Naive B cell (primary cell): ENCODE data around the gene SPAG6. TPM values are rescaled to one million over a fixed set of nuclear protein-coding genes. Genes with fewer than 3 reads are reported as not detected.

Experiments
- ATAC-seq, 2 donors: fragments of 150-1000 bp; cut with Tn5 transposase; 2 replicates each; pipeline ENCODE4 v1.10.0; 2021; ENCODE audit warnings: low read depth in 2 of 2, mild to moderate bottlenecking in 2 of 2, moderate library complexity in 2 of 2
- DNase-seq: peaks from one replicate; pipeline ENCODE4 v3.0.0; 2022
- H3K27ac Mint-ChIP-seq, 6 donors: one replicate each; pipeline ENCODE4 v1.8.0; 2020 to 2022; ENCODE audit warnings: mild to moderate bottlenecking in 6 of 6, mixed read lengths in 6 of 6, moderate library complexity in 5 of 6, inconsistent platforms in 2 of 6
- H3K27me3 Mint-ChIP-seq, 3 donors: one replicate each; pipeline ENCODE4 v1.8.0; 2021 to 2022; ENCODE audit warnings: mixed read lengths in 3 of 3, mild to moderate bottlenecking in 1 of 3
- H3K36me3 Mint-ChIP-seq, 2 donors: one replicate each; pipeline ENCODE4 v1.8.0; 2020 to 2022; ENCODE audit warnings: mixed read lengths in 2 of 2, inconsistent platforms in 1 of 2, mild to moderate bottlenecking in 1 of 2
- H3K4me1 Mint-ChIP-seq, 3 donors: one replicate each; pipeline ENCODE4 v1.8.0; 2020 to 2022; ENCODE audit warnings: mixed read lengths in 3 of 3, inconsistent platforms in 1 of 3, mild to moderate bottlenecking in 1 of 3, moderate library complexity in 1 of 3
- H3K4me3 Mint-ChIP-seq, 8 donors: one replicate each; pipeline ENCODE4 v1.8.0; 2020 to 2022; ENCODE audit warnings: mild to moderate bottlenecking in 8 of 8, mixed read lengths in 8 of 8, moderate library complexity in 8 of 8, inconsistent platforms in 2 of 8
- H3K9me3 Mint-ChIP-seq, 7 donors: one replicate each; pipeline ENCODE4 v1.8.0; 2020 to 2022; ENCODE audit warnings: mixed read lengths in 7 of 7, mild to moderate bottlenecking in 5 of 7, inconsistent platforms in 2 of 7, moderate library complexity in 1 of 7
- polyA plus RNA-seq, 6 donors: library from polyadenylated mRNA; unstranded; fragments of 300-500 nt; fragmentation: Illumina TruSeq; gene quantifications; one replicate each; pipeline ENCODE4 v1.2.3, GENCODE V29; 2021; ENCODE audit warnings: low read depth in 6 of 6

The SPAG6 gene
- polyA plus RNA-seq, 6 donors from 2014 or later: not detected

DNA sequence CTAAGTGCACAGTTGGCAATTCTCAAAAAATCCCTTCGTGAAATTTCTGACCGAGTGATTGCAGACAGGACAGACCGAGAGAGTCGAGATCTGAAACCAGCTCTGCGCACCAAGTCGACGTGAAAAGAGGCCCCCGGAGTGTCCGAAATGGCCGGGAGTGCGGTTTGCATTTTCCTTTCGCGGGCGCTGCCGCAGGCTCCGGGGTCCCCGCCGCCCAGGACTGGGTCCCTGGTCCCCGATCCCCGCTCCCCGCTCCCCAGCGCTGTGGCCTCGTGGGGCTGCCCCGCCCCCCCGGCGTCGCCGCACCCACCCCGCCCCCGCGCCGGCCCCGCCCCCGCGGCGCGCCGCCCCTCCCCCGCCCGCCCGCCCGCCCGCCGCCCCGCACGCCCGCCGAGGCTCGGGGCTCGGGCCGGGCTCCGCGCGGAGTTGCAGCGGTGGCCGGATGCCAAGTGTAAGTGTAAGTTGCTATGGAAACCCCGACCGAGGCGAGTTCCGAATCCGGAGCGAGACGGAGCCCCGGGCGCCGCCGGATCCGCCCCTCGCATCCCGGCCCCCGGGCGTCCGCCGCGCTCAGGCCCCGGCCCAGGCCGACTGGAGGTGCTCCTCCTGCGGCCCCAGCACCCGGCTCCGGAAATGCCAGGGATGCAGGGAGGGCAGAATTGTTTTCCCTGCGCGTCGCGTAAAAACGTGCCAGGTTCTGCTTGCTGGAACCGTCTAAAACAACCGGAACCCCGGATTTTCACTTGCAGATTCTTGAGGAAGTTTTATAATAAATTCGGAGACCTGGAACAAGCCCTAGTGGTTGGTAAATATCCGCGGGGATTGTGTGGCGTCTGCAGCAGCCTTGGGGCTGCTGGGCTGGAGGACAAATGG lies 19.8 kb upstream of the SPAG6 start:
- peak overlapping the region; percentile 51 to 94 (median 86) for H3K27ac Mint-ChIP-seq
- peaks cover 0 to 15% of the 10 kb centered on the region in 2 donors for H3K36me3 Mint-ChIP-seq
- H3K4me1 Mint-ChIP-seq: peaks cover 30 to 37% (median 30%) of the 10 kb centered on the region in 3 donors
- peak; percentile 77 for DNase-seq
- ATAC-seq: peak; percentile 49 to 51
- H3K9me3 Mint-ChIP-seq: no peaks in the 10 kb centered on the region
- H3K27me3 Mint-ChIP-seq: no peaks in the 10 kb centered on the region
- H3K4me3 Mint-ChIP-seq: peak overlapping the region; percentile 83 to 95 (median 94)

DNA sequence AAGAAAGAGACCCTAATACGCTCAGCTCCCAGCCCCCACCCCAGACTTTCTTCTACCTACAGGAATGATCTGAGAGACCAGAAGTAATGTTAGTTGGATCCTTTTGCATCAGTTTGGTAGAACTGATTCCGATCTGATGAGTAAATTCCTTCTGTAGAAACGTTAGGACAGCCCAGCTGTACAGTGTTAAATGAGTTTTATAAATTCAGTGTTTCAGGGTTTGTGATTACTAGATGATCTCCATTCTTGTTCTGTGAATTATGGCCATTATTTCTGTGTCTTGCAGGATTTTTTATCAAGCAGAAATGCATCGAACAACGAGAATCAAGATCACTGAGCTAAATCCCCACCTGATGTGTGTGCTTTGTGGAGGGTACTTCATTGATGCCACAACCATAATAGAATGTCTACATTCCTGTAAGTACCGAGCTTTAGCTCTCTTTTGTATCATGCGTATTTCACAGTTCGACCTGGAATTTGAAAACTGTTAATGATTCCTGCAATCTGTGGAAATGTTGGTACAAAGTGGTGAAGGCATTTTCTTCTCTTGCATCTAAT lies 19.1 kb upstream of the SPAG6 start:
- no peaks in the 10 kb centered on the region for H3K27me3 Mint-ChIP-seq
- peak overlapping the region; percentile 28 to 94 (median 63) for H3K27ac Mint-ChIP-seq
- no peaks in the 10 kb centered on the region for H3K9me3 Mint-ChIP-seq
- peak overlapping the region; percentile 76 to 94 (median 88) for H3K4me3 Mint-ChIP-seq
- peaks cover 0 to 15% of the 10 kb centered on the region in 2 donors for H3K36me3 Mint-ChIP-seq
- ATAC-seq: no peak
- H3K4me1 Mint-ChIP-seq: peaks cover 30 to 37% (median 30%) of the 10 kb centered on the region in 3 donors
- no peak for DNase-seq

DNA sequence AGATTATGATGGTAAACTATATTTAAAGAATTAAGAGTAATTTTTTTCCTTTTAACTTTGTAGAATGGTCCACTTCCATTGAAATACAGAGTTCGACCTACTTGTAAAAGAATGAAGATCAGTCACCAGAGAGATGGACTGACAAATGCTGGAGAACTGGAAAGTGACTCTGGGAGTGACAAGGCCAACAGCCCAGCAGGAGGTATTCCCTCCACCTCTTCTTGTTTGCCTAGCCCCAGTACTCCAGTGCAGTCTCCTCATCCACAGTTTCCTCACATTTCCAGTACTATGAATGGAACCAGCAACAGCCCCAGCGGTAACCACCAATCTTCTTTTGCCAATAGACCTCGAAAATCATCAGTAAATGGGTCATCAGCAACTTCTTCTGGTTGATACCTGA lies 16.1 kb upstream of the SPAG6 start:
- no peaks in the 10 kb centered on the region for H3K27me3 Mint-ChIP-seq
- no peak overlapping the region for H3K27ac Mint-ChIP-seq

DNA sequence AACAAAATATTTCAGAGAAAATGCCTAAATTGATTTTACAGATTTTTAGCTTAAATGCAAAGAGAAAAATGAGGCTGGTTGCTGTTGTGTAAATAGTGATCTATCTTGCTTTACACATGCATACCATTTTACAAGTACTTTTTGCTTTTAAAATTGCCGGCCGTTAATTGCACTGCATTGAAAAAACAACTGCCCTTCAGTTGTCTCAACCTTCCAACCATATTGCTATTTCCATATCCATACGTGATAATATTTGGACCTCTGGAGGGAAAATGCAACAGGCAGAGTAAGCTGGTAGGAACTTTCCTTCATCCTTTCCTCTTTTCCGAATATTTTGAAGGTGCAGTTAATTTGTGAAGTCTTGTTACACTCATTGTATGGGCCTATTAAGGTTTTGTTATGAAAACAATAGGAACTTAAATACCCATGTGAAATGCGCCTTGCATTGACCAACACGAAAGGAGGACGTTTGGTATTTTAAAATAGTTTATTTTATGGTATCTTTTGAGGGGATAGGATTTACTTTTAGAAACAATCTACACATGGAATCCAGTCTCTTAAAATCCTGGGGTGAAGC lies 13.1 kb upstream of the SPAG6 start:
- H3K4me1 Mint-ChIP-seq: peaks cover 12 to 24% (median 22%) of the 10 kb centered on the region in 3 donors
- peak overlapping the region in 3 of 8 donors; percentile 8 to 88 (median 12) for H3K4me3 Mint-ChIP-seq
- no peak for DNase-seq
- H3K27ac Mint-ChIP-seq: peak overlapping the region in 1 of 6 donors; percentile 95
- H3K27me3 Mint-ChIP-seq: peaks cover 0 to 18% (median 10%) of the 10 kb centered on the region in 3 donors
- ATAC-seq: no peak
- H3K9me3 Mint-ChIP-seq: peaks cover 0 to 9% (median 3%) of the 10 kb centered on the region in 7 donors
- H3K36me3 Mint-ChIP-seq: peaks cover 0 to 15% of the 10 kb centered on the region in 2 donors

More for the DNA sequence above, 16.1 kb upstream of the SPAG6 start:
- ATAC-seq: no peak
- Mint-ChIP-seq H3K36me3 (peaks cover 0 to 15% of the 10 kb centered on the region in 2 donors), H3K9me3 (peaks cover 0 to 6% (median 3%) of the 10 kb centered on the region in 7 donors), H3K4me3 (no peak overlapping the region), H3K4me1 (peaks cover 25 to 34% (median 26%) of the 10 kb centered on the region in 3 donors)
- no peak for DNase-seq

DNA sequence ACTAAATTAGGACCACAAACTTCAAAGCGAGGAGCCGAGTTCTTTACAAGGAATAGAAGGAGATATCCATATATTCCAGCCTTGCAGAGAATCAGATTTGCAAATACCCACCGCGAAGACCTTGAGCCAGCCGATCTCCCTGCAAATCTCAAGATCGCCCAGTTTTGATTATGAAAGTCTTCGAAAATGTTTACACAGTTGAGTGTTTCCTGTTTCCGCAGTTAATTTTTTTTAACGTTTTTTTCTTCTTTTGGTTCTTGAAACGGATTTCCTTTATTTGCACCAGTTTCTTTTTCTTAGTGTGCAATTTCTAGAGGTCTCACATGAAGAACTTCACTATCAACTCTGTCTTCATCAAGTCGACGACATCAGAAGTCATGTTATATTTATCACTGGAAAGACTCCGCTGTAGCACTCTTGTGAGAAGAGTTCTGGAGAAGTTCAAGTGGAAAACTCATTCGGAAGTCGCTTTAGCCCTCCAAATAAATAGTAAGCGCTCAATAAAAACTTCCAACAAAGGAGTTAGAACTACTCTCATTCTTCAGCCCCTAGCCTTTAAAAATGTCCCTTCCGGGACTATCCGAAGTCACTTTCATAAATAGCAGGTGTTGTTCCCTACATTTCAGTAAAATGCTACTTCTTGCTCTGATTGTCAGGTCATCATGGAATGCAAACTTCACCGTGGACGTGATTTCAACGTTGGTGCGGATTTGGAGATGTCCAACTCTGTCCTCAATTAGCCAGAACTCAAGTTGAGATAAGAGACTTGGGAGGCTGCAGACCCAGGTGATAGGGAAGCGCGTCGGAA lies 11.9 kb upstream of the SPAG6 start:
- Mint-ChIP-seq H3K4me1 (peaks cover 12 to 24% (median 22%) of the 10 kb centered on the region in 3 donors), H3K36me3 (peaks cover 0 to 10% of the 10 kb centered on the region in 2 donors), H3K27me3 (peaks cover 0 to 20% (median 18%) of the 10 kb centered on the region in 3 donors), H3K9me3 (peaks cover 0 to 9% (median 6%) of the 10 kb centered on the region in 7 donors), H3K27ac (peak overlapping the region; percentile 32 to 96 (median 84)), H3K4me3 (peak overlapping the region; percentile 63 to 91 (median 85))
- peak; percentile 58 for DNase-seq
- ATAC-seq: no peak

DNA sequence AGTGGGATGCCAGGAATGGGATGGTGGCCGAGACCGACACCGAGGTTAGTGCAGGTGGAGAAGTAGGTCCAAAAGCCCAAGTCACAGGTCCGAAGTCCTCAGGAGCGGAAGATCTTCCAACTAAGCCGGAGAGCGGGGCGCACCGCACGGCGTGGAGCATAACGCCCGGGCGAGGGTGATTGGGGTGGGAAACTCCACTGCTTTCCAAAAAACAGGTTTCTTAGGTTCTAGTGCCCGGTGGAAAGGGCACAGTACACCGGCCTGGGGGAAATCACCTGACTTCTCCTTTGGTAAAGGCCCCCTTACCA lies 11.4 kb upstream of the SPAG6 start:
- H3K27me3 Mint-ChIP-seq: peaks cover 0 to 23% (median 20%) of the 10 kb centered on the region in 3 donors
- H3K4me3 Mint-ChIP-seq: peak overlapping the region; percentile 63 to 91 (median 85)
- H3K4me1 Mint-ChIP-seq: peaks cover 12 to 24% (median 22%) of the 10 kb centered on the region in 3 donors
- ATAC-seq: no peak
- H3K27ac Mint-ChIP-seq: peak overlapping the region in 5 of 6 donors; percentile 32 to 96 (median 93)
- DNase-seq: no peak
- H3K36me3 Mint-ChIP-seq: peaks cover 0 to 10% of the 10 kb centered on the region in 2 donors
- peaks cover 0 to 9% (median 6%) of the 10 kb centered on the region in 7 donors for H3K9me3 Mint-ChIP-seq

DNA sequence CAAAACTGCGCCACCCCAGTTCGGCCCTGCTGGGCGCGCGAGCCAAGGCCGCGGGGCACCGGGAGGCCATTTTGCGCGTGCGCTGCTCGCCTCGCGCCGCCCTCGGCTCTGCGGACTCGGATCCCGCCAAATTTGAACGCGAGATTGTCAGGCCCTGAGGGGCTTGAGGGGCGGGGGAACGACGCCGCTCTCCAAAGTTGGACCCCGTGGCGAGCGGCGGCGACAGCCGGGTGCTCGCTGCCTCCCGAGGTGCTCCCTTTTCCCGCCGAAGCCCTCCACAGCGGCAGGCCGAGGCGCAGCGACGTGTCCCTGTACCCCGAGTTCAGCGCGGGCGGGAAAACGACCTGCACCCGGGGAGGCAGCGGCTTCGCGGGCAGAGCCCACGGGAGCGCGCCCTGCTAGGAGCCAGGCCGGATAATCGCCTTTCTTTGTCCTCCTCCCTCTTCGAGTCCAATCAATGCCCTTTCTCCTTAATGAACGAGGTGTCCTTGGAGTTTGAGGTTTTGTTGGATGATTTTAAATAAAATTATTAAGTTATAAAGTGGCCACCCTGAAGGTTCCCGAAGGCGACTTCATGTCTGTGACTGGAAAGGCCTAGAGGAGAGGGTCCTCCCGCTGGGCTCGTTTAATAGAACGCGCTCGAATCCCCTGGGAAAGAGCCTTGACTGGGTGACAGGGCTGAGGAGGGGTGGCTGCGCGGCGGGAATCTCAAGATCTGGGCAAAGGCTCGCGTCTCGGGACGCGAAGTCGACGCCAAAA lies 10.7 kb upstream of the SPAG6 start:
- peaks cover 0 to 9% (median 6%) of the 10 kb centered on the region in 7 donors for H3K9me3 Mint-ChIP-seq
- H3K27me3 Mint-ChIP-seq: peaks cover 0 to 26% (median 20%) of the 10 kb centered on the region in 3 donors
- H3K36me3 Mint-ChIP-seq: peaks cover 0 to 4% of the 10 kb centered on the region in 2 donors
- H3K27ac Mint-ChIP-seq: peak overlapping the region in 5 of 6 donors; percentile 92 to 99 (median 97)
- DNase-seq (no peak), ATAC-seq (no peak)
- peak overlapping the region; percentile 85 to 97 (median 94) for H3K4me3 Mint-ChIP-seq
- H3K4me1 Mint-ChIP-seq: peaks cover 12 to 24% (median 22%) of the 10 kb centered on the region in 3 donors

DNA sequence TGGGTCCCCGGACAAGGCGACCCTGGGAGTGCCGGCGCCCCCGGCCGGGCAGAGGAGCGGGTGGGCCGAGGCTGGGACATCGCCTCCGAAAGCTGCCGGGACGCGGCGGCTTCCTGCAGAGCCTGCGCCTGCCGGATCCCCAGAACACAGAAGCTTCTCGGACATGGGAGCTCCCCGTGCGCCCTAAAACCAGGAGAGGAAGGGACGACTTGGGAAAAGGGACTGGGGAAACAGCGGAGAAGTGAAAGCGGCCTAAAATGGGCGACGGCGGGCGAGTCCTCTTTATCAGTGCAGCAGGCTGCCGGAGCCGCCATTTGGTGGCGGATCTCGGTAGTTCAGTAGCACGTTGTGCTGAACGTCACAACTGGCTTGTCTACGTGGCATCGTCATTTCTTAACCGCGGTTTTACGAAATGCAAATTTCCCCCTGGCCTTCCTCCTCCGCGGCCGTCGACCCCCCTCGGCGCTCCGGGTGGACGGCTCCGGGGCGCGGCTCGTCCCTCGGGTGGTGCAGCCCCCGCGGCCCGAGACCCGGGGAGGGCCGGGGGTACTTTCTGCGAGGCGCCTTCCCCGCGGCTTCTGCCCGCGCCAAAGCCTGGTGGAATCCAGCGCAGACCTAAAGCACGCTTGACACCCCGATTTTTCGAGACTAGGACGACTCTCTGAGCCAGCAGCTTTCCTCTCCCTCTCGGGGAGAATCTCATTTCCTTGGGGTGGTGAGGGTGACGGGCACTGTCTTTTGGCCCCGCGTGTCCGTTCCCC lies 9.9 kb upstream of the SPAG6 start:
- peaks cover 16 to 30% (median 28%) of the 10 kb centered on the region in 3 donors for H3K4me1 Mint-ChIP-seq
- peaks cover 0 to 32% (median 20%) of the 10 kb centered on the region in 3 donors for H3K27me3 Mint-ChIP-seq
- peaks cover 0 to 9% (median 6%) of the 10 kb centered on the region in 7 donors for H3K9me3 Mint-ChIP-seq
- peak overlapping the region; percentile 88 to 99 (median 96) for H3K27ac Mint-ChIP-seq
- H3K36me3 Mint-ChIP-seq: no peaks in the 10 kb centered on the region
- DNase-seq: peak; percentile 81
- peak overlapping the region; percentile 85 to 97 (median 94) for H3K4me3 Mint-ChIP-seq
- peak; percentile 82 to 84 for ATAC-seq

DNA sequence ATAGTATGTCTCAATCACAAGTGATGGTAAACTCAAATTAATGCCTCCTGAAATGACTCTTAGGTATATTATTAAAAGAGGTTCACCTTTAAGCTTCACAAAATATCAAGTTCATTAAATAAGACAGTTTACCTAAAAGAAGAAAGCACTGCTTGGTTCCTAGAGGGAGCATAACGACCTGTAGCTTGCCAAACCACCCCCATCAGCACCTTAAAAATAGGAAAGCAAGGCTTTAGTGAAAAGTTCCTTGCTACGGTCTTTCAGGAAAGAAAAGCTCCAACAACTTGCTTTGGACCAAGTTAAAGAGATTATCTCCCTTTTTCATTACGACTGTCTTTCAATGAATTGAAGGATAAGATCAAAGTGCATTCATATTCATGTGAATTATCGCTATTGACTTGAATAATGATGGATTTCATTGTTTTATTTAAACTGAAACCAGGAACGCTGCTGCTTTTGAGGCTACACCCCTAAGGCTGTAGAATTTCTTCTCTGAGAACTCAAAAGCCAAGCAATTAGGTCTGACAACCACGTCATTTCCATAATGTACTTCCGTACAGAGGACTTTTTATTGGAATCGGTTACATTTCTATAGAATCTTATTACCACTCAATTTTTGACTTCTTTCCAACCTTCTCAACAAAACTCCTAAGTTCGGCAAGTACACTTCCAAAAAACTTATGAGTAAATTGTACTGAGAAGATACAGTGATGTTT lies 7.0 kb upstream of the SPAG6 start:
- H3K36me3 Mint-ChIP-seq: no peaks in the 10 kb centered on the region
- peaks cover 10 to 27% (median 21%) of the 10 kb centered on the region in 3 donors for H3K4me1 Mint-ChIP-seq
- H3K9me3 Mint-ChIP-seq: peaks cover 0 to 8% (median 5%) of the 10 kb centered on the region in 7 donors
- peak overlapping the region in 1 of 6 donors; percentile 26 for H3K27ac Mint-ChIP-seq
- peaks cover 17 to 54% (median 37%) of the 10 kb centered on the region in 3 donors for H3K27me3 Mint-ChIP-seq
- ATAC-seq: no peak
- no peak for DNase-seq
- peak overlapping the region in 2 of 8 donors; percentile 10 to 92 for H3K4me3 Mint-ChIP-seq

DNA sequence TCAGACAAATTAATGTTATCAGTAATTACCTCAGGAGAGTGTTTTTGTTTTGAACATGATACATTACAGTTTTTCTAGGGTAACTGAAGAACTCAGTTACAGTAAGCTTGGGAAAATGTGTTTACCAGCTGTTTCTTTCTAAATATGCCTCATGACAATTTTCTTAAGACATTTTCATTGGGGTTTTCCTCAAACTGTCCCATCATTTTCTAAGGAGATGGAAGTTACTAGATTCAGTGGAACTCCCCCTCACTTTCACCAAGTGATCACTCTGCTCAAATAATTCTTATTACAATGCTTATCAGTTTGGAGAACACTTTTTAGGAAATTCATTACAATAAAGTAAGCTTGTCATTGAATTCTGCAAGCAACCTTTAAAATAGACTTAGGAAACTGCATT lies 6.4 kb upstream of the SPAG6 start:
- H3K9me3 Mint-ChIP-seq: peaks cover 0 to 3% (median 0%) of the 10 kb centered on the region in 7 donors
- peak overlapping the region in 1 of 6 donors; percentile 26 for H3K27ac Mint-ChIP-seq
- no peak for ATAC-seq
- H3K27me3 Mint-ChIP-seq: peaks cover 23 to 60% (median 42%) of the 10 kb centered on the region in 3 donors
- no peak for DNase-seq
- H3K4me3 Mint-ChIP-seq: peak overlapping the region in 1 of 8 donors; percentile 92
- H3K4me1 Mint-ChIP-seq: peaks cover 8 to 25% (median 16%) of the 10 kb centered on the region in 3 donors
- H3K36me3 Mint-ChIP-seq: no peaks in the 10 kb centered on the region

DNA sequence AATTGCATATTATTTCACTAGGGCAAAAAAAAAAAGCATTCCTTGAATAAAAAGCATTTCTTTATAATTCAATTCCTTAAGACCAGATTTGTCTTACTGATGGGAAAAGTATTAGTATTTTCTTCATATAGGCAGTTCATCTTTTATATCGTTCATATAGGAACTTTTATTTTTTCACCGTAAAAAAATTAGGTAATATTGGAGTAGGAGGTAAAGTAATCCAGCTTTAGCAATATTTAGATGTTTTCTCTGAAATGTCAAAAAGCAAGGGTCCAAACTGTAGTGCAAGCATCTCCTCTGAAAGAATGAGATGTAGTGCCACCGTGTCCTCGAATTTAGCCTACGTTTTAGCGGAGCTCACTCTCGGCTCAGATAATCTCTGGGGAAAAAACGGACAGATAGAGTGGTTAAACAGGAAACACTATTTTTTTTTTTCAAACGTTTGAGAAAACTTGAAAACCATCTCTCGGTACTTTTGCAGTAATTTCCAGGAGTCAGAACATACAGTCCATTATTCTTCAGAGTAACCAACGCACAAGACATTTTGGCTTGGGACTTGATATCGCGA lies 5.5 kb upstream of the SPAG6 start:
- H3K36me3 Mint-ChIP-seq: no peaks in the 10 kb centered on the region
- DNase-seq (no peak), ATAC-seq (no peak)
- H3K9me3 Mint-ChIP-seq: peaks cover 0 to 11% (median 3%) of the 10 kb centered on the region in 7 donors
- peak overlapping the region; percentile 92 to 97 (median 97) for H3K27ac Mint-ChIP-seq
- H3K4me1 Mint-ChIP-seq: peaks cover 7 to 24% (median 18%) of the 10 kb centered on the region in 3 donors
- H3K4me3 Mint-ChIP-seq: peak overlapping the region; percentile 81 to 97 (median 94)
- H3K27me3 Mint-ChIP-seq: peaks cover 31 to 69% (median 51%) of the 10 kb centered on the region in 3 donors
